ENCODE measurements around the gene TAPT1. TPM values are rescaled to one million over a fixed set of nuclear protein-coding genes. Genes with fewer than 3 reads are reported as not detected.

The TAPT1 gene
- total RNA-seq, 1 experiment from 2014 or later = 11.1 TPM

GRCh38 chr4:16113741-16114140 lies 112.5 kb downstream of the TAPT1 start:
- Histone ChIP-seq H2BK12ac (ENCODE audit: insufficient read length, low read depth, low read length) (no peak overlapping the region), H3K27ac (ENCODE audit: insufficient read length, low read depth, low read length) (no peak overlapping the region)

More at GRCh38 chr4:16113741-16114140, 112.5 kb downstream of the TAPT1 start:
- no peaks in the 10 kb centered on the region for H3K4me1 ChIP-seq (ENCODE audit: insufficient read depth, low read length)
- no peak overlapping the region for H3K18ac ChIP-seq (ENCODE audit: insufficient read length, low read depth, low read length)
- no peaks in the 10 kb centered on the region for H3K9me3 Mint-ChIP-seq
- no peak overlapping the region for H4K5ac ChIP-seq (ENCODE audit: insufficient read length, low read depth, low read length)
- H3K56ac ChIP-seq (ENCODE audit: insufficient read length, low read depth, low read length) = no peak overlapping the region
- H3K36me3 Mint-ChIP-seq (ENCODE audit: insufficient read depth in 1 of 3, low read depth in 3 of 3) = no peaks in the 10 kb centered on the region
- no peak overlapping the region for H3T11ph ChIP-seq (ENCODE audit: low read length)
- no peaks in the 10 kb centered on the region for H3K27me3 ChIP-seq (ENCODE audit: insufficient read depth, low read length)
- no peak overlapping the region for H3K4ac ChIP-seq (ENCODE audit: low read depth, low read length)
- H3K4me2 ChIP-seq (ENCODE audit: insufficient read depth, insufficient read length, low read length) = no peak overlapping the region
- H2AFZ ChIP-seq (ENCODE audit: low read length) = no peak overlapping the region
- no peak overlapping the region for H3K14ac ChIP-seq (ENCODE audit: insufficient read depth, low read length)
- no peak overlapping the region for H4K8ac ChIP-seq (replicated peaks; ENCODE audit: insufficient read length, low read depth, low read length)
- no peaks in the 10 kb centered on the region for H3K23me2 ChIP-seq (ENCODE audit: insufficient read length, low read depth, low read length, poor library complexity, severe bottlenecking)
- no peaks in the 10 kb centered on the region for H4K20me1 ChIP-seq (ENCODE audit: control insufficient read depth, insufficient read depth, insufficient read length)
- no peak overlapping the region for H3K23ac ChIP-seq (ENCODE audit: insufficient read length, low read depth, low read length)
- H3K27ac Mint-ChIP-seq = no peak overlapping the region
- no peaks in the 10 kb centered on the region for H3K4me1 Mint-ChIP-seq
- H2BK120ac ChIP-seq (ENCODE audit: low read depth, low read length, poor library complexity, severe bottlenecking) = no peak overlapping the region
- H3K27me3 Mint-ChIP-seq (ENCODE audit: low read depth) = peaks cover 7% of the 10 kb centered on the region
- no CpG with 5 or more reads among the region's 3 CpGs for WGBS (ENCODE audit: extremely low coverage, insufficient read length, low lambda C conversion rate)
- no peak overlapping the region for H2BK5ac ChIP-seq (ENCODE audit: insufficient read length, low read length)
- H3K79me2 ChIP-seq (ENCODE audit: insufficient read depth, low read length) = no peaks in the 10 kb centered on the region
- H2AK5ac ChIP-seq (ENCODE audit: insufficient read length, low read length) = no peak overlapping the region
- H2BK15ac ChIP-seq (ENCODE audit: low read depth, low read length) = no peak overlapping the region
- no peak overlapping the region for H3K4me3 Mint-ChIP-seq
- no peak overlapping the region for H3K9ac ChIP-seq (ENCODE audit: extremely low read depth, insufficient read length, low read length)
- H3K9me3 ChIP-seq (ENCODE audit: control insufficient read depth, low read depth, low read length) = no peaks in the 10 kb centered on the region
- no peak overlapping the region for H2BK20ac ChIP-seq (ENCODE audit: low read depth, low read length, poor library complexity, severe bottlenecking)
- no peak for DNase-seq
- H3K79me1 ChIP-seq (ENCODE audit: insufficient read depth, low read depth, low read length, poor library complexity, severe bottlenecking) = no peaks in the 10 kb centered on the region
- TF ChIP-seq CTCF (conservative IDR thresholded peaks at IDR 0.05) = no peak
- no peak overlapping the region for H4K91ac ChIP-seq (ENCODE audit: insufficient read length, low read depth, low read length)
